Measurements from ENCODE around the gene CR2. TPM values are rescaled to one million over a fixed set of nuclear protein-coding genes. Genes with fewer than 3 reads are reported as not detected.

The CR2 gene
- polyA plus RNA-seq, 1 of the 3 experiments (the other 2 are of a cell fraction), result not detected

DNA sequence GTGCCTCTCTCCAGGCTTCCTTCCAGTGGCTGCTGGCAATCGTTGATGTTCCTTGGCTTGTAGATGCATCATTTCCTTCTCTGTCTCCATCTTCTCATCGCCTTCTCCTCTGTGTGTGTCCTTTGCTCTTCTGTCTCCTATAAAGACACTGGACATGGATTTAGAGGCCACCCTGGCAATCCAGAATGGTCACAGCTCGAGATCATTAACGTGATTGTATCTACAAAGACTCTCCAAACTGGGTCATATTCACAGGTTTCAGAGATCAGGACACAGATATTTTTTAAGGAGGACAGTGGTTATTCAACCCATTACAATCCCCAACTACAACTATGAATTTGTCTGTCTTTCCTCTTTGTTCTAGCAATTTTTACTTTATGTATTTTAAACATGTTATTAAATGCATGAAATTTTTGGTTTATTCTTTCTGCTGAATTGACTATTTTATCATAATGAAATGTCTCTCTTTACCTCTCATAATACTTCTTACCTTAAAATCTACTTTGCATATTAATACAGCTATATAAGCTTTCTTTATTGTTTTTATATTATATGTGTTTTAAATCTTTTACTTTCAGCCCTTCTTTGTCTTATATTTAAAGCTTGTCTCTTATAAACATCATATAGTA is 64.6 kb downstream of the CR2 start:
- Histone ChIP-seq H3K4me2 (no peak overlapping the region), H4K20me1 (ENCODE audit: insufficient read depth) (no peaks in the 10 kb centered on the region), H3K9me2 (no peaks in the 10 kb centered on the region), H3K9ac (no peak overlapping the region), H3F3A (replicated peaks; ENCODE audit: insufficient read depth) (no peaks in the 10 kb centered on the region), H3K4me1 (ENCODE audit: control insufficient read depth in 1 of 2, insufficient read depth in 2 of 2, low read depth in 1 of 2, low read length in 1 of 2) (peaks cover 0 to 3% of the 10 kb centered on the region in 2 experiments; a peak in 1 of 4 replicates), H3K27me3 (ENCODE audit: insufficient read depth) (no peaks in the 10 kb centered on the region; the same call in 1 of the 2 replicates), H3K36me3 (replicated peaks in 1 of 2; ENCODE audit: control insufficient read depth in 1 of 2, insufficient read depth in 2 of 2, low read length in 1 of 2) (no peaks in the 10 kb centered on the region), H2AFZ (ENCODE audit: low read depth) (no peak overlapping the region), H3K27ac (ENCODE audit: low read depth in 2 of 2, low read length in 1 of 2) (no peak overlapping the region), H3K4me3 (ENCODE audit: low read depth in 2 of 2, low read length in 1 of 2) (no peak overlapping the region), H3K9me3 (no peaks in the 10 kb centered on the region), H3K79me2 (ENCODE audit: insufficient read depth) (no peaks in the 10 kb centered on the region)
- ChIA-PET CTCF (interaction anchor here (1.2 to 1.5 kb wide), 2 partner anchors 19 to 21 kb away, joined by 3 to 4 read pairs; no protein-coding TSS in a partner anchor), POLR2A (no interaction called here)
- TF ChIP-seq, protein P1, sequence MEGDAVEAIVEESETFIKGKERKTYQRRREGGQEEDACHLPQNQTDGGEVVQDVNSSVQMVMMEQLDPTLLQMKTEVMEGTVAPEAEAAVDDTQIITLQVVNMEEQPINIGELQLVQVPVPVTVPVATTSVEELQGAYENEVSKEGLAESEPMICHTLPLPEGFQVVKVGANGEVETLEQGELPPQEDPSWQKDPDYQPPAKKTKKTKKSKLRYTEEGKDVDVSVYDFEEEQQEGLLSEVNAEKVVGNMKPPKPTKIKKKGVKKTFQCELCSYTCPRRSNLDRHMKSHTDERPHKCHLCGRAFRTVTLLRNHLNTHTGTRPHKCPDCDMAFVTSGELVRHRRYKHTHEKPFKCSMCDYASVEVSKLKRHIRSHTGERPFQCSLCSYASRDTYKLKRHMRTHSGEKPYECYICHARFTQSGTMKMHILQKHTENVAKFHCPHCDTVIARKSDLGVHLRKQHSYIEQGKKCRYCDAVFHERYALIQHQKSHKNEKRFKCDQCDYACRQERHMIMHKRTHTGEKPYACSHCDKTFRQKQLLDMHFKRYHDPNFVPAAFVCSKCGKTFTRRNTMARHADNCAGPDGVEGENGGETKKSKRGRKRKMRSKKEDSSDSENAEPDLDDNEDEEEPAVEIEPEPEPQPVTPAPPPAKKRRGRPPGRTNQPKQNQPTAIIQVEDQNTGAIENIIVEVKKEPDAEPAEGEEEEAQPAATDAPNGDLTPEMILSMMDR (IDR thresholded peaks at IDR 0.05), result no peak
- TF ChIP-seq GABPA (IDR thresholded peaks at IDR 0.05; ENCODE audit: low read depth), result no peak
- TF ChIP-seq, protein P2, sequence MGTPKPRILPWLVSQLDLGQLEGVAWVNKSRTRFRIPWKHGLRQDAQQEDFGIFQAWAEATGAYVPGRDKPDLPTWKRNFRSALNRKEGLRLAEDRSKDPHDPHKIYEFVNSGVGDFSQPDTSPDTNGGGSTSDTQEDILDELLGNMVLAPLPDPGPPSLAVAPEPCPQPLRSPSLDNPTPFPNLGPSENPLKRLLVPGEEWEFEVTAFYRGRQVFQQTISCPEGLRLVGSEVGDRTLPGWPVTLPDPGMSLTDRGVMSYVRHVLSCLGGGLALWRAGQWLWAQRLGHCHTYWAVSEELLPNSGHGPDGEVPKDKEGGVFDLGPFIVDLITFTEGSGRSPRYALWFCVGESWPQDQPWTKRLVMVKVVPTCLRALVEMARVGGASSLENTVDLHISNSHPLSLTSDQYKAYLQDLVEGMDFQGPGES (IDR thresholded peaks at IDR 0.05; ENCODE audit: low read depth, low read length), result no peak
- TF ChIP-seq SIN3A (IDR thresholded peaks at IDR 0.05; ENCODE audit: borderline replicate concordance, low read depth, low read length), result no peak
- TF ChIP-seq SMC3 (IDR thresholded peaks at IDR 0.05; ENCODE audit: low read depth, low read length), result no peak
- TF ChIP-seq, protein P3, sequence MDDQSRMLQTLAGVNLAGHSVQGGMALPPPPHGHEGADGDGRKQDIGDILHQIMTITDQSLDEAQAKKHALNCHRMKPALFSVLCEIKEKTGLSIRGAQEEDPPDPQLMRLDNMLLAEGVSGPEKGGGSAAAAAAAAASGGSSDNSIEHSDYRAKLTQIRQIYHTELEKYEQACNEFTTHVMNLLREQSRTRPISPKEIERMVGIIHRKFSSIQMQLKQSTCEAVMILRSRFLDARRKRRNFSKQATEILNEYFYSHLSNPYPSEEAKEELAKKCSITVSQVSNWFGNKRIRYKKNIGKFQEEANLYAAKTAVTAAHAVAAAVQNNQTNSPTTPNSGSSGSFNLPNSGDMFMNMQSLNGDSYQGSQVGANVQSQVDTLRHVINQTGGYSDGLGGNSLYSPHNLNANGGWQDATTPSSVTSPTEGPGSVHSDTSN (IDR thresholded peaks at IDR 0.05), result no peak
- TF ChIP-seq, protein P4, sequence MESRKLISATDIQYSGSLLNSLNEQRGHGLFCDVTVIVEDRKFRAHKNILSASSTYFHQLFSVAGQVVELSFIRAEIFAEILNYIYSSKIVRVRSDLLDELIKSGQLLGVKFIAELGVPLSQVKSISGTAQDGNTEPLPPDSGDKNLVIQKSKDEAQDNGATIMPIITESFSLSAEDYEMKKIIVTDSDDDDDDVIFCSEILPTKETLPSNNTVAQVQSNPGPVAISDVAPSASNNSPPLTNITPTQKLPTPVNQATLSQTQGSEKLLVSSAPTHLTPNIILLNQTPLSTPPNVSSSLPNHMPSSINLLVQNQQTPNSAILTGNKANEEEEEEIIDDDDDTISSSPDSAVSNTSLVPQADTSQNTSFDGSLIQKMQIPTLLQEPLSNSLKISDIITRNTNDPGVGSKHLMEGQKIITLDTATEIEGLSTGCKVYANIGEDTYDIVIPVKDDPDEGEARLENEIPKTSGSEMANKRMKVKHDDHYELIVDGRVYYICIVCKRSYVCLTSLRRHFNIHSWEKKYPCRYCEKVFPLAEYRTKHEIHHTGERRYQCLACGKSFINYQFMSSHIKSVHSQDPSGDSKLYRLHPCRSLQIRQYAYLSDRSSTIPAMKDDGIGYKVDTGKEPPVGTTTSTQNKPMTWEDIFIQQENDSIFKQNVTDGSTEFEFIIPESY (IDR thresholded peaks at IDR 0.05; ENCODE audit: borderline replicate concordance, low read depth), result no peak
- no peak for TF ChIP-seq NFIC (IDR thresholded peaks at IDR 0.05; ENCODE audit: borderline replicate concordance)
- no peak for TF ChIP-seq TEAD4 (IDR thresholded peaks at IDR 0.05; ENCODE audit: borderline replicate concordance, insufficient read depth)
- no peak for TF ChIP-seq TCF12 (IDR thresholded peaks at IDR 0.05)
- no peak for TF ChIP-seq RFX5 (IDR thresholded peaks at IDR 0.05; ENCODE audit: low read length)
- TF ChIP-seq ELF1 (IDR thresholded peaks at IDR 0.05), result no peak
- no peak for TF ChIP-seq MXI1 (IDR thresholded peaks at IDR 0.05; ENCODE audit: low read depth, low read length)
- no peak for DNase-seq
- WGBS (ENCODE audit: low lambda C conversion rate), result 5% methylated on average over 4 of the region's 4 CpGs

All from SK-N-SH (cell line).